Activated T-cell treated with anti-CD3 and anti-CD28 coated beads for 1 hour (primary cell): ENCODE measurements around the gene LRRC8B.
A peak's percentile ranks its signal among the peaks of the same experiment; 100 is the strongest.
"Not testable (repeated sequence)": the region's sequence is repeated elsewhere in the genome, so short reads cannot be mapped to it uniquely, and the experiment has no call there.

Experiments used
- DNase-seq: peaks from one replicate; pipeline ENCODE4 v3.0.0-alpha.2; 2020; ENCODE audit warnings: low read depth

Gene LRRC8B

GRCh38 chr1:89525169-89525855, 683 bp downstream of the LRRC8B start:
- DNase-seq, result peak; percentile 16

DNA sequence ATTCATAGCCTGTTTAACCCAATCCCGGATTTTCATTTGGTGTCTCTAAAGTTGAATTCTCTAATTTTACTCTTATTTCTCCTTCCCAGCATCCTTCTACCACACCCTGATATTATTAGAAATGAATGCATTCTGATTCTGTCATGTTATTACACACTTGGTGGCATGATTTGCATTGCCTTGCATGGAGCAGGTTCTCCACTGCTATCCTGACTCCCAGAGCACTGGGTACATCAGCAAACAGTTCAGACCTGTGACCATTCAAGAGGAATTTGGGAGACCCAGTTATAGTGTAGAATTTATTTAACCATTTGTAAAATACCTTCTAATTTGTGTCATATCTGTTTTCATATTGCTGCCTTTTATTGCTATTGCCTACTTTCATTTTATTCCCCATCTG, 2.6 kb downstream of the LRRC8B start:
- DNase-seq, result no peak

DNA sequence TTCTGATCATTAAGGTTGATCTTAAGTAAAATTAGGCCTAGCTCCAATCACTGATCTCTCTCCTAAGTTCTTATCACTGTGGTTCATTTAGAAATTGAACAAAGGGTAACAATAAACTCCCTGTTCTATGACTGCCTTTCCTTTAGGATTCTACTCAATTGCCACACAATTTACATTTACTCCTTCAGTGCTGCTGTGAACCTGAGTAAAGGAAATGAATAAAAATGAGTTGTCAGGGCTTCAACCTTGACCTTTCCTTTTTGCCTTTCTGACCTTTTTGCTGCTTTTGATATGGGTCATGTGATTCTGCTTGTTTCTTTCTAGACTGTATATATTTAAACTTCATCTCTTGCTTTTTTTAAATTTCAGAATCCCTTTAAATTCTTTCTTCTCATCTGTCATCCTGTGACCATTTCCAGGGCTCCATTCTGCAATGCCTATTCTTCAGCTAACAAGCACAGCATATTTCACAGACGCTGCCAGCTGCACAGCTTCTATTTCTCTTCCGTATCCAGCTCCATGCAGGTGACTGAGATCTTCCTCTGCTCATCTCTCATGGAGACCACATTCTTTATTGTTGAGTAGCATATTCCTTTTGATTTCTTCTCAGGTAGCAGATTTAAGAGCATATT, 3.2 kb downstream of the LRRC8B start:
- no peak for DNase-seq

GRCh38 chr1:89528382-89528780, 3.8 kb downstream of the LRRC8B start:
- no peak for DNase-seq

GRCh38 chr1:89529196-89529595, 4.6 kb downstream of the LRRC8B start:
- no peak for DNase-seq

DNA sequence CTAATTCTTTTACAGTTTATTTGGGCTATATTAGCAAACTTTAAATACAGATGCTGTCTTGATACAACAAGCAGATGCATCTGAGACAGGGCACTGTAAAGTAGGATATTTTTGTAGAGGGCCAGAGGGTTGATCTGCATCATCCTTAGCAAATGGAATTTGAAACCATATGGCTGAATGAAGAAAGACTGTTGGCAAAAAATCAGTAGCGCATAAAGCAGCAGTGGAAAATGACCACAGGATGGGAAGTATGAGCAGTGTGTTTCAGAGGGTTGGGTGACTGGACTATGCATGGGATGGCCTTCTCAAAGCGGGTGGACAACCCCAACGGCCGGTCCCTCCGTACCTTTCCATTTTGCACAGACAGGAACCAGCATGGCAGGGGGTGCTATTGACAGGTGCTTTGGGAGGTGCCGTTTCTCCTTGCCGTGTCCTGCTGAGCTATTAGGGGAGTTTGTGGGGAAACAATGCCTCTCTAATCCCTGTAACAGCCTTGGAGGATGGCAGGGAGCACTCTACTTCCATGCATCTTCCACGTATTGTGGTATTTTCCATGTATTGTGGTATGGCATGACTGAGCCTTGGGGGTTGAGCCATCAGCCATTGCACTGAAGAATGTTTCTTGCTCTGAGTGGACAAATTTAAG, 5.9 kb downstream of the LRRC8B start:
- DNase-seq, result no peak

DNA sequence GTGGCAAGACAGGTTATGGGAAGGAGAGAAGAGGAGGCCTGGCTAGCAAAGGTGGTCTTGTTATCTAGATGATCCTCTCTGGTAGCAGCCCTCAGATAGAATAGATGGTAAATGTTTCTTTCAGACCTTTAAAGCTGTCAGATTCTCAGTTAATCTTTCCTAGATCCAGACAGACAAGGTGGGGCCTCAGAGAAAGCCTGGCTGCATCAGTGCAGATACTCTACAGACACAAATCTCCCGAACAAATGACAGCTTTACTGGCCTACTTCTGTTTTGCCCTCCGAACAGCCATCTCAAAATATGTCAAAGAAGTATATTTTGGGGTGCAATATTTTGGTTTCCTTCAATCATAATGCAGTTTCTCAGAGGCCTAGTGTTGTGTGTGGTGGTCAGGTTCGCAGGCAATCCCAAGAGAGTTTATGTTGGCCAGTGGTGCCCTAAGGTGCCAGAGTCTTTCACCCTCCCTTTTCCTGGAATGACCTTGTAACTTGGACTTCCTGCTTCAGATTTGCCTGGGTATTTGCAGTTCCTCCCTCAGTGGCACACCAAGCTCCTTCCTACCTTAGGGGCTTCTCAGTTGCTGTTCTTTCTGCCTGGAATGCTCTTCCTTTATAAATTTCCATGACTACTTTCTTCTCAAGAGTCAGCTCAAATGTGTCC, 7.0 kb downstream of the LRRC8B start:
- no peak for DNase-seq

GRCh38 chr1:89532228-89532627, 7.6 kb downstream of the LRRC8B start:
- DNase-seq, result no peak

DNA sequence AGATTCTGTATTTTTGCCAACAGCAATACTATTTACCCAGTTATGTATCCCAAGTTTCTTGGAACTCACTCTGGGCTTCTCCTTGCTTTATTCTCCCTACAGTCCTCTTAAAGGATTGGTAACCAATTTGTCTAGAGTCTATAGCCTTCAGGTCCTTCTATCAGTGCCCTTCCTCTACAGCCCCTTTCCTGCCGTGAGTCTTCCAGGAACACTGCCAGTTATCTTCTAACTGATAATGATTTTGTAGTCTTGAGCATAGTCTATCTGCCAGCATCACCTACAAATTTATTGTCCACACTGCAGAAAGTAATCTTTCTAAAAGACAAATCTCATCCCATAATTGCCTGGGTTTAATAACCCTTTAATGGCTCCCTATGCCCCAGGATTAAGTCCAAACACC, 8.2 kb downstream of the LRRC8B start:
- no peak for DNase-seq

- no peak for DNase-seq
These were observed 10.9 kb downstream of the LRRC8B start for GRCh38 chr1:89535537-89535936.

GRCh38 chr1:89536555-89537341, 12.1 kb downstream of the LRRC8B start:
- no peak for DNase-seq

GRCh38 chr1:89538361-89538760, 13.7 kb downstream of the LRRC8B start:
- DNase-seq, result no peak

DNA sequence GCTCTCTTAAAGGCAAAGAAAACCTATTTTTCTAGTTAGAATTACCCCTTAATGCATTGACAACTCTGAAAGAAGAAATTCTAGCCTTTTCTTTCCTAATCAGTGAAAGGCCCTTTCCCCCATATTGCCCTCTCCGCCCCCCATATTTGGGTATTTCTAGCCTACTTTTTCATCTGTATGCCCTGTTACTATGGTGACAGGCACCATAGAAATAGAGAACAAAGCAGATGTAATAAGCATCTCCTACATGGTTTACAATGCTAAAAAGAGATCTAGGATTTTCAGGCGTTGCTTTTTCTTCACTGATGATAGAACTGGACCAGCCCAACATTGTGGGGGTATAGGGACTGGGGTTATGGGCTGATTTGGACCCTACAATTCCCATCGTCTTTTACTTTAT, 14.5 kb downstream of the LRRC8B start:
- DNase-seq, result no peak

- DNase-seq, result no peak
These were observed 15.9 kb downstream of the LRRC8B start for GRCh38 chr1:89540406-89540970.

- DNase-seq, result no peak
These were observed 17.7 kb downstream of the LRRC8B start for GRCh38 chr1:89542345-89542744.

GRCh38 chr1:89543632-89544031, 19.0 kb downstream of the LRRC8B start:
- not testable (repeated sequence) for DNase-seq

DNA sequence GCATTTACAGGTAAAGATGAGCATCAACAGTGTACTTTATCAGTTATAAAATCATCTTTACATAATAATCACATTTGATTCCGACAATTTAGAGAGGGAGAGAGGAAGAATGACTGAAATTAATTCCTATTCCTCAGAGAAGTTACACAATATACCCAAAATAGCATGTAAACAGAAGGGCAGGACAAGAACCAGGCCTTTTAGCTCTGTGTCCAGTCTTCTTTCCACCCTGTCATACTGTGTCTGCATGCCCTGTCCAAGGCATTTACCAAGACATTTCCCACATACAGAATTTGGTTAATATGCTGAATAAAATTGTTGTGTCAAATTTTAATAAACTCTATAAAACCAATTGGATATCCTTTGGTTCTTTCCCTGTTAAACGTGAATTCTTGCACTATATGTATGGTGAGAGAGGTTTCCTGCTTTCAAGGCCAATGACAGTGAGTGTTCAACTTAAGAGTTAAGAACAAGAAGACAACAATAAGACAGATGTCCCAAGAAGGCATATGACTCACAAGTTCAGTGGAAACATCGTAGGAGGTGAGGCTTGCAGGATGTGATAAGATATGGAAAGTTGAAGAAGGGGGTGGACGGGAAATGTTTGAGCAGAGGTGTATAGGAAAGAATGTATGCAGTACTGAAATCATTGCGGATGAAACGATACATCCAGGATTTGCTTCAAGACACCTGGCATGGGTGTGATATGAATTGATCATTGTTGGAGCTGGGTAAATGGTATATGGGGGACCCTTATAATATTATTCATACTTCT, 20.8 kb downstream of the LRRC8B start:
- DNase-seq, result no peak

DNA sequence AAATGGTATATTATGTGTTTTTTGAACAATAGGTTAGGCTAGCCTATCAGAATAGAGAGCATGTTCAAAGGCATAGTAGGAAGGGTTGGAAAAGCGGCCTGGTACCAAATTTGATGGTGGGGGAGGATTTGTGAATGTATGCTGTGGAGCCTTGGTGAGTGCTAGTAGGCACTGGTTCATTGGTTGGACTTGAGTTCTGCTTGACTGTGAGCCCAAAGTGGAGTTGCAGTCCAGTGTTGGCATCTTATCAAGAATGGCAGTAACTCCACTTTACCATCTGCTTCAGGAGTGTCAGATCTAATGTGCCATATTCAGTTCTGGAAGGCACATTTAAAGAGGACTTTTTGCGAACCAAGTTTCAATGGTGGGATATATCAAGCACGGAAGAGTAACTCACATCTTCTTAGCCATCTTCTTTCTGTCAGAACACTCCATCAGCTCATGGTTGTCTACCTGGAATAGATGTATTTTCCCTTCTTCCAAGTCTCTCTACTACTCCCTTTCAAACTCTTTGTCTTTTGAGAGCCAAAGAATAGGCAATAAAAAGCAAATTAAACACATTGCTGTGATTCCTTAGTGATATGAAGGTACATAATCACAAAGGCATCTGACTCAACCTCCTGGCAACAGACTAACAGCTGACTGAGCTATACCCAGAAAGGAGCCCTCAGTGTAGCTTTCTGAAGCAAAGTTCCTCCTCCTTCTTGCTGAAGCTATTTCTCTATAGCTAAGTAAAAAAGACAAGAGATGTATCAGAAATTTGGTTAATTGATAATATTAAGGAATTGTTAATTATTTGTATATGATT, 21.7 kb downstream of the LRRC8B start:
- no peak for DNase-seq

DNA sequence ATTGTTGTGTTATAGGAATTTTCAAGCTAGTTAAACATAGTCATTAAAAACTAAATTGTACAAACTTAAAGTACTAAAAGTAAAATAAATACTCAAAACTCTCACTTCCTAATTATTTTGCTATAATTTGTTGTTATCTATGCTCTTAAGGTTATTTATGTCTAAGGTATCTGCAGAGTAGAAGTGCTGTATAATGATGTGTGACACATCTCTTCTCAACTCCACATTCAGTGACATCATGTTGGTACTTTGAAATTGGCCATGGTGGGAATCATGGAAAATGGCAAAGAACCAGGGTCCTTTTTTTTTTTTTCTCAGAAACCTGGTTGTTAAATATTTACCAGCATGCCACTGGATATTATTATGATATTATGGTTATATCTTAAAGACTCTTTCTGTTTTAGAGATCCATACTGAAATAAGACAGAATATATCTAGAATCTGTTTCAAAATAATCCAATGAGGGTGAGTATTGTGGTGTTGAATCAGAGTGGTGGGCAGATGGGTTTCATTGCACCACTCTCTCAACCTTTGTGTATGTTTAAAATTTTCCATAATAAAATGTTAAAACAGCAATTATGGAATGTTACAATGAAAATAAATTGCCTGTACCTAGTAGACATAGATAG, 22.4 kb downstream of the LRRC8B start:
- DNase-seq, result no peak
